ENCODE results near the gene E2F8.
A peak's percentile ranks its signal among the peaks of the same experiment; 100 is the strongest.

DNA sequence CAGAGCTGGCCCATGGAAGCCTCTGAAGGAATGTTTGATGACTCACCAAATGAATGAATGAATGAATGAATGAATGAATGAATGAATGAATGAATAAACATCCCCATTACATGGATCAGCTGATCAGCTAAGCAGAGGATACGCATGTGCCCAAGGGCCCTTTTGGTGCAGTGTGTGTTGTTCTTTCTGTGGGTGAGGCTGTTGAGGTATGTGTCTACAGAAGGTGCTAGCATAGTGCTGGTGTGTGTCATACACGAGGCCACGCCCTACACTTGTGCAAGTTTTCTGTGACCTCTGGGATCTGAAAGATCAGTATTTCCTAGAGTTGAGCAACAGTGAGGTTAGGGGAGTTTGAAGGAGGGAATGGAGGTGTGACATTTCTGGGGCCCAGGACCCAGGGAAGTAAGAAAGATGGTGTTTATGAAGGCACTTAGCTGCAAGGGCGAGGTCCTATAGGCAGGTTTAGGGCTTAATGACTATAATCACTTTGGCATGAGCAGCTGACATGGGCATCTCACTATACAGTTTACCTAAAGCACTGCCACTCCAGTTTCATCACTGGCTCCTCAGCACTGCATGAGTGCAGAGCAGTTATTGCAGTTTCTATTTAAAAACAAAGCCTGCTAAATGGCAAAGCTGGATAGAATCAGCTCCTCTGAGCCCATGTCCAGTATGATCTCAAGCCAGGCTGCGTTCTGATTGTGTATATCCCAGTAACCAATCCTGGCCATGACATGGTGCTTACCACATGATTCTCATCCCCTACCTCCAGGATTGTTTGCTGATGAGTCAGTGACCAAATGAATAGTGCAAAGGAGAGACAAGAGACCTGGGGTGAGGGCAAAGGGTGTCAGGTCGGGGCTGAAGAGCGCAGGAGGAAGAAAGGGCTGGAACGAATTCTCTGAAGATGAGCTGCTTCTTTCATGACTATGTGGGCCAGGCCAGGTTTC is 36.4 kb upstream of the E2F8 start:
- TF ChIP-seq SRF (IDR thresholded peaks at IDR 0.05; ENCODE audit: low read depth) (no peak), POLR2AphosphoS5 (IDR thresholded peaks at IDR 0.05; ENCODE audit: low read depth, low read length) (no peak), JUND (IDR thresholded peaks at IDR 0.05) (no peak), POLR2A (IDR thresholded peaks at IDR 0.05; ENCODE audit: borderline replicate concordance, extremely low read depth, insufficient read depth, insufficient read length) (no peak), CEBPB (IDR thresholded peaks at IDR 0.05; ENCODE audit: low read depth) (peak; percentile 67), RAD21 (IDR thresholded peaks at IDR 0.05; ENCODE audit: low read depth) (no peak)
- TF ChIP-seq, protein P1, sequence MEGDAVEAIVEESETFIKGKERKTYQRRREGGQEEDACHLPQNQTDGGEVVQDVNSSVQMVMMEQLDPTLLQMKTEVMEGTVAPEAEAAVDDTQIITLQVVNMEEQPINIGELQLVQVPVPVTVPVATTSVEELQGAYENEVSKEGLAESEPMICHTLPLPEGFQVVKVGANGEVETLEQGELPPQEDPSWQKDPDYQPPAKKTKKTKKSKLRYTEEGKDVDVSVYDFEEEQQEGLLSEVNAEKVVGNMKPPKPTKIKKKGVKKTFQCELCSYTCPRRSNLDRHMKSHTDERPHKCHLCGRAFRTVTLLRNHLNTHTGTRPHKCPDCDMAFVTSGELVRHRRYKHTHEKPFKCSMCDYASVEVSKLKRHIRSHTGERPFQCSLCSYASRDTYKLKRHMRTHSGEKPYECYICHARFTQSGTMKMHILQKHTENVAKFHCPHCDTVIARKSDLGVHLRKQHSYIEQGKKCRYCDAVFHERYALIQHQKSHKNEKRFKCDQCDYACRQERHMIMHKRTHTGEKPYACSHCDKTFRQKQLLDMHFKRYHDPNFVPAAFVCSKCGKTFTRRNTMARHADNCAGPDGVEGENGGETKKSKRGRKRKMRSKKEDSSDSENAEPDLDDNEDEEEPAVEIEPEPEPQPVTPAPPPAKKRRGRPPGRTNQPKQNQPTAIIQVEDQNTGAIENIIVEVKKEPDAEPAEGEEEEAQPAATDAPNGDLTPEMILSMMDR (IDR thresholded peaks at IDR 0.05 in 2 of 3, conservative IDR thresholded peaks at IDR 0.05 in 1 of 3; ENCODE audit: borderline replicate concordance in 1 of 3, insufficient read depth in 1 of 3, low read depth in 2 of 3, low read length in 2 of 3), result no peak
- TF ChIP-seq, protein P2, sequence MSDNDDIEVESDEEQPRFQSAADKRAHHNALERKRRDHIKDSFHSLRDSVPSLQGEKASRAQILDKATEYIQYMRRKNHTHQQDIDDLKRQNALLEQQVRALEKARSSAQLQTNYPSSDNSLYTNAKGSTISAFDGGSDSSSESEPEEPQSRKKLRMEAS (IDR thresholded peaks at IDR 0.05), result no peak

All from HCT116 (cell line).